ENCODE results near the gene COG5. TPM values are rescaled to one million over a fixed set of nuclear protein-coding genes. Genes with fewer than 3 reads are reported as not detected.

The COG5 gene
- total RNA-seq, 1 donor from 2014 or later: 52.0 TPM

GRCh38 chr7:107461938-107462533, 101.7 kb downstream of the COG5 start:
- H3K27me3 Mint-ChIP-seq (ENCODE audit: low read depth): no peaks in the 10 kb centered on the region
- DNase-seq (ENCODE audit: low spot score in 2 of 2, unreplicated experiment in 2 of 2): no peak
- peaks cover 1% of the 10 kb centered on the region for H3K9me3 Mint-ChIP-seq
- H3K4me3 Mint-ChIP-seq: no peak overlapping the region
- H3K27ac Mint-ChIP-seq: no peak overlapping the region
- no peaks in the 10 kb centered on the region for H3K4me1 Mint-ChIP-seq
- peaks cover 14% of the 10 kb centered on the region for H3K36me3 Mint-ChIP-seq
- no peak for TF ChIP-seq CTCF (IDR thresholded peaks at IDR 0.05; ENCODE audit: unreplicated experiment)

GRCh38 chr7:107453388-107453787, 110.3 kb downstream of the COG5 start:
- no peak overlapping the region for H3K27ac Mint-ChIP-seq
- no peak for DNase-seq (ENCODE audit: low spot score in 2 of 2, unreplicated experiment in 2 of 2)
- peaks cover 3% of the 10 kb centered on the region for H3K4me1 Mint-ChIP-seq
- H3K9me3 Mint-ChIP-seq: peaks cover 5% of the 10 kb centered on the region
- TF ChIP-seq CTCF (IDR thresholded peaks at IDR 0.05; ENCODE audit: unreplicated experiment): no peak
- H3K36me3 Mint-ChIP-seq: peaks cover 14% of the 10 kb centered on the region
- H3K27me3 Mint-ChIP-seq (ENCODE audit: low read depth): no peaks in the 10 kb centered on the region
- no peak overlapping the region for H3K4me3 Mint-ChIP-seq

- Mint-ChIP-seq H3K9me3 (no peaks in the 10 kb centered on the region), H3K27ac (no peak overlapping the region), H3K4me3 (no peak overlapping the region), H3K27me3 (ENCODE audit: low read depth) (no peaks in the 10 kb centered on the region), H3K4me1 (peaks cover 3% of the 10 kb centered on the region), H3K36me3 (peaks cover 5% of the 10 kb centered on the region)
- no peak for TF ChIP-seq CTCF (IDR thresholded peaks at IDR 0.05; ENCODE audit: unreplicated experiment)
- no peak for DNase-seq (ENCODE audit: low spot score in 2 of 2, unreplicated experiment in 2 of 2)
These were observed 112.8 kb downstream of the COG5 start for GRCh38 chr7:107450970-107451369.

GRCh38 chr7:107446988-107447387, 116.7 kb downstream of the COG5 start:
- H3K9me3 Mint-ChIP-seq: peaks cover 7% of the 10 kb centered on the region
- TF ChIP-seq CTCF (IDR thresholded peaks at IDR 0.05; ENCODE audit: unreplicated experiment): no peak
- H3K36me3 Mint-ChIP-seq: peaks cover 9% of the 10 kb centered on the region
- no peak for DNase-seq (ENCODE audit: low spot score in 2 of 2, unreplicated experiment in 2 of 2)
- H3K4me3 Mint-ChIP-seq: no peak overlapping the region
- H3K4me1 Mint-ChIP-seq: no peaks in the 10 kb centered on the region
- no peaks in the 10 kb centered on the region for H3K27me3 Mint-ChIP-seq (ENCODE audit: low read depth)
- no peak overlapping the region for H3K27ac Mint-ChIP-seq

- H3K9me3 Mint-ChIP-seq: peaks cover 11% of the 10 kb centered on the region
- H3K27ac Mint-ChIP-seq: no peak overlapping the region
- DNase-seq (ENCODE audit: low spot score in 2 of 2, unreplicated experiment in 2 of 2): no peak
- no peaks in the 10 kb centered on the region for H3K27me3 Mint-ChIP-seq (ENCODE audit: low read depth)
- H3K4me3 Mint-ChIP-seq: no peak overlapping the region
- H3K36me3 Mint-ChIP-seq: peaks cover 11% of the 10 kb centered on the region
- TF ChIP-seq CTCF (IDR thresholded peaks at IDR 0.05; ENCODE audit: unreplicated experiment): no peak
- no peaks in the 10 kb centered on the region for H3K4me1 Mint-ChIP-seq
These were observed 117.2 kb downstream of the COG5 start for GRCh38 chr7:107446531-107446930.

- Mint-ChIP-seq H3K4me1 (no peaks in the 10 kb centered on the region), H3K27ac (no peak overlapping the region), H3K27me3 (ENCODE audit: low read depth) (no peaks in the 10 kb centered on the region), H3K4me3 (no peak overlapping the region), H3K9me3 (peaks cover 15% of the 10 kb centered on the region), H3K36me3 (peaks cover 9% of the 10 kb centered on the region)
- no peak for DNase-seq (ENCODE audit: low spot score in 2 of 2, unreplicated experiment in 2 of 2)
- TF ChIP-seq CTCF (IDR thresholded peaks at IDR 0.05; ENCODE audit: unreplicated experiment): no peak
These were observed 121.0 kb downstream of the COG5 start for GRCh38 chr7:107442678-107443077.
